ENCODE data around the gene ZDHHC14.

GRCh38 chr6:157650261-157650640 lies 269.3 kb downstream of the ZDHHC14 start:
- TF ChIP-seq CTCF (IDR thresholded peaks at IDR 0.05) (no peak), POLR2A (IDR thresholded peaks at IDR 0.05) (no peak)
